Medulla oblongata (tissue), 1 donor: Measurements from ENCODE around the gene ITFG1.
"Not testable (repeated sequence)": the region's sequence is repeated elsewhere in the genome, so short reads cannot be mapped to it uniquely, and the experiment has no call there.

Experiments used
- DNase-seq: peaks from one replicate; pipeline ENCODE4 v3.0.0-alpha.2; 2015; ENCODE audit errors: extremely low spot score

ITFG1 gene

DNA sequence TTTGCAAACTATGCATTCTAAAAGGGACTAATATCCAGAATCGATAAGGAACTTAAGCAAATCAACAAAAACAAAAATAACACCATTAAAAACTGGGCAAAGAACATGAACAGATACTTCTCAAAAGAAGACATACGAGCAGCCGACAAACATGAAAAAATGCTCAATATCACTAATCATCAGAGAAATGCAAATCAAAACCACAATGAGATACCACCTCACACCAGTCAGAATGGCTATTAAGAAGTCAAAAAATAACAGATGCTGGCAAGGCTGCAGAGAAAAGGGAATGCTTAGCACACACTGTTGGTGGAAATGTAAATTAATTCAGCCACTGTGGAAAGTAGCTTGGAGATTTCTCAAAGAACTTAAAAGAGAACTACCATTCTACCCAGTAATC is 130.3 kb downstream of the ITFG1 start:
- not testable (repeated sequence) for DNase-seq

DNA sequence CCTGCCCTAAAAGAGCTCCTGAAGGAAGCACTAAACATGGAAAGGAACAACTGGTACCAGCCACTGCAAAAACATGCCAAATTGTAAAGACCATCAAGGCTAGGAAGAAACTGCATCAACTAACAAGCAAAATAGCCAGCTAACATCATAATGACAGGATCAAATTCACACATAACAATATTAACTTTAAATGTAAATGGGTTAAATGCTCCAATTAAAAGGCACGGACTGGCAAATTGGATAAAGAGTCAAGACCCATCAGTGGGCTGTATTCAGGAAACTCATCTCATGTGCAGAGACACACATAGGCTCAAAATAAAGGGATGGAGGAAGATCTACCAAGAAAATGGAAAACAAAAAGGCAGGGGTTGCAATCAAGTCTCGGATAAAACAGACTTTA is 136.6 kb downstream of the ITFG1 start:
- not testable (repeated sequence) for DNase-seq

DNA sequence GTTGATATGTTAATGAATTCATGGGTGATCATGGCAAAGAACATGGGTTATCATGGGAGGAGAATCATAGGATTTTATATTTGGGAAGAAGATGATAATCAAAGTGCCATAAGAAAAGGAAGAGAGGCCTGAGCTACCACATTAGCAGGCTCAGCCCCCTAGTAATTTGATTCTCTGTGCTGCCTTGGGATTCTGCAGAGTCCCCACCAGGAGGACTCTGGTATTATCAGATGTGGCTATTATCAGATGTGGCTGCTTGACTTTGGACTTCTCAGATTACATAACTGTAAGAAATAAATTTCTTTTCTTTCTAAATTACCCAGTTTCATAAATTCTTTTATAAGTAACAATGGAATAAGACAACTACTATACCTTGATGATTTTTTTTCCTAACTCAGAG is 137.6 kb downstream of the ITFG1 start:
- DNase-seq, result no peak

DNA sequence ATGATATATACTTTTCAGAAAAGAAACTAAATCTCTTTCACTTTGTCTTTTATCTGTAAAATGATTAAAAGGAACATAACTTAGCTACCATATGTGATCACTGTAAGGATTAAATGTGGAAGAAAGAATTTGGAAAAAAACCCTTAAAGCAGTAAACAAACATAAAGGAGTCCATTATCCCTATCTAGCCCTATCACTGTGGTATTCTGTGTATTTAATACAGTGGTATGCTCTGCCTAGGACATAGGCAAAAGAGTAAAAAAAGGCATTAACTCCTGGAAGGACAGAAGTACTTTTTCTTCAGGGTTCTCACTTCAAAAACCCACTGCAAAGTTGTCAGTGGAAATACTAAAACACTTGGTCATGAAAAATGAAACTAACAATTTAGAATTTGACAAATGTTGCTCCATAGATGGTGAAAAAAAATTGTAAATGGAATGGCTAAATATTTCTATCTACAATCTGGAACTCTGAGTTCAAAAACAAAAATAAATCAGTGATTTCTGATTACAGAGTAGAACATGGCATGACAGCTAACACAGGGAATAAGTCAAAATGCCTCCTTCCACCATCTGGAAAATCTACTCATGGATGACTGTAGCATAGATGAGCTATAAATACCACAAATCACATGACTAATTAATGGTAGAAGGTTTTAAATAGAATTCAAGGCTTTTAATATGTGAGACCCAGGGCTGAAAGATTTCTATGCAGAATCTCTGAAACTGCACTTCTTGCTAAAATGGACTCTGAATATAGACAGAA is 140.1 kb downstream of the ITFG1 start:
- no peak for DNase-seq

DNA sequence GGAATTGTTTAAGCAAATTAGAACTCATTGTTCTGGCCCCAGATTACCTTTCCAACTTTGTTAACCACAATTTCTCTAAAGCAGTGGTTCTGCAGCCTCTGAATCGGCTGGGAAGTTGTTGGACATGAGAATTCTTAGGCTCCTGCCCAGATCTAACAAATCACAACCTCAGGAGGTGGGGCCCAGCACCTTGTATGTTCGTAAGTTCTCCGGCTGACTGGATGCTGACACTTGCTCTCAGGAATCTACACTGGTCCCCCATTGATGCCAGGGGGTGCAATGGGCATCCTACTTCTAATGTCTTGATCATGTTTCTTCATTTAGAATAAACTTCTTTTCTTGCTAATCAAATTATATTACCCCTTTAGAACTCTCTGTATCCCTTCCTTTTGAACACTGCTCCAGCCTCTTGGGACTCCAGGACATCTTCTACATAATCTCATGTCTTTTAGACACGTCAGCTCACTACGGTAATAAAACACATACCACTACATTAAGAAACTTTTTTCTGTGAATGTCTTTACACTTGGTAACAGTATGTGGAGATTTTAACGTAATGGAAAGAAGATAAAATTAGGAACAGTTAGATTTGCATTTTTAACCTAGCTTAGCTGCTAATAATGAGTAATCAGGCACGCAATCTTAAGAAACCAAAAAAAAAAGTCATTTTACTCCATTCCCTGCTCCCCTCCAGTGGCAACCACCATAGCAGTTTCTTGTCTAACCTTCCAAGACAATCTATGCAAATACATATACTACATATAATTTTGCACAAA is 143.2 kb downstream of the ITFG1 start:
- DNase-seq, result no peak

DNA sequence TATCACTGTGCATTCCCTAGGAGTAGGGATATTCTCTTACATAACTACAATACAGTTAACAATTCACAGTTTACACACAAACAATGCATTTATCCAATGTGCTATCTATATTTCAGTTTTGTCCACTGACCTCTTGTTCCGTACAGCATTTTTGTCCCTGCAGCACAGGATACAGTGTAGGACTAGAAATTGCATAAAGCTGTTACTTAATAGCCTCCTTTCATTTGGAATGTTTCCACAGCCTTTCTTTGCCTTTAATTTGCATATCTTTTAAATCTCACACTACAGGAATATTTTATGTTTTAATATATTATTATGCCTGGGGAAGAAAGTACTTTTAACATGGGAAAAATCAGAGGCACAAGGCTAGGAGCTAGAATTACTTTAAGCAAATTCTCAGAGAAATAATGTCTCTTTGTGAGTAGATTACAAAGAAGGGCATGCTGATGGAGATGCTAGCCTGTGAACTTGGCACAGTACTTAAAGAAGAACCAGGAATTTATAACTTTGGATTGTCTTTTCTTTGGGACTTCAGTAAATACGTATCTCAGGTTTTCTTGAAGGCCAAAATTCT is 144.3 kb downstream of the ITFG1 start:
- peak; percentile 39 for DNase-seq

DNA sequence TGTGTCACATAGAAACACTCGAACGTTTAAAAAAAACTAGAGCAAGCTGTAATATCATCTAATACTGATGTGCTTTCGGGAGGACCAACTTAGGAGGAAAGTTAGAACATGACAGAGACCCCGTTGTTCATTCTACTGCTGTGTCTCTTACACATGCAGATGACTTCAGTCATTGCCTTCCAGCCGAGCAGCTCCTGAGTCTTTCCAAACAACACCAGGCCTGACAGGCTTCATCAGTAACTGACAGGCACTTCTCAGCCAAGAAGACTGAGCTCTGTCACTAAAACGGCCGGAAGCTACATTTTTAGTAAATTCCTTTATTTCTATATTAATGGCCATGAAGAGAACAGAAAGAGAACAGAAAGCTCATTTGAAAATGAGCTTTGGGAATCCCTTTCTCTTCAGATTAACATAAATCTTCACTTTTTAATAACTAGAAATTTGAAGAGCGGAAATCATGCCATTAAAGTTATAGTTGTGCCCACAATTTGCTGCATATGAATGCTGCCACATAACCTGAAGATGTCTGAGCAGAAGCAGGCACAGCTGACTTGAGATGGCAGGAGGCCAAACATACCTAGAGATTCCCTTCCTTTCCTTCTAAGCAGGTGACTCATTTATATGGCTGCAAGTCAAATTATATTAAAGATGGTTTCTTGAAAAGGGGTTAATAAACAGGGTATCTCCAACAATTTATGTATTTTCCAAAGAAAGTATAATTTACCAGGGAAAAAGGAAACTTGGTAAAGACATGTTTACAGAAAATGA is 148.9 kb downstream of the ITFG1 start:
- DNase-seq, result peak; percentile 73

DNA sequence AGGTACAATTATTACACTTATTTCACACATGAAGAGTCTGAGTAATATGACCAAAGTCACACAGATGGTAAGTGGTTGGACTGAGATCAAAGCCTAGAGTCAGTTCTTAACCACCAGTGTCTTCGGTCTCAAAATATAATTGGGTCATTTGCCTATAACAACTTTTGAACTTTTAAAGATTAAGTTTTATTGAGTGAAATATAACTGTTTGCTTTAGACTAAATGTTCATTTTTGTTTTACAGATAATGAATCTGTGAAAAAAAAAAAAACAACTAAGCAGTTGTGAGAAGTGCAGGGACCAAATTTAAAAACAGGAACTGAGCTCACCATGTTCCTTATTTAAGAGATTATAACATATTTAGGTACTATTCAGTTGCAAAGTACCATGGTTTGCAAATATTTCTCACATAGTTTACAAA is 150.1 kb downstream of the ITFG1 start:
- no peak for DNase-seq

DNA sequence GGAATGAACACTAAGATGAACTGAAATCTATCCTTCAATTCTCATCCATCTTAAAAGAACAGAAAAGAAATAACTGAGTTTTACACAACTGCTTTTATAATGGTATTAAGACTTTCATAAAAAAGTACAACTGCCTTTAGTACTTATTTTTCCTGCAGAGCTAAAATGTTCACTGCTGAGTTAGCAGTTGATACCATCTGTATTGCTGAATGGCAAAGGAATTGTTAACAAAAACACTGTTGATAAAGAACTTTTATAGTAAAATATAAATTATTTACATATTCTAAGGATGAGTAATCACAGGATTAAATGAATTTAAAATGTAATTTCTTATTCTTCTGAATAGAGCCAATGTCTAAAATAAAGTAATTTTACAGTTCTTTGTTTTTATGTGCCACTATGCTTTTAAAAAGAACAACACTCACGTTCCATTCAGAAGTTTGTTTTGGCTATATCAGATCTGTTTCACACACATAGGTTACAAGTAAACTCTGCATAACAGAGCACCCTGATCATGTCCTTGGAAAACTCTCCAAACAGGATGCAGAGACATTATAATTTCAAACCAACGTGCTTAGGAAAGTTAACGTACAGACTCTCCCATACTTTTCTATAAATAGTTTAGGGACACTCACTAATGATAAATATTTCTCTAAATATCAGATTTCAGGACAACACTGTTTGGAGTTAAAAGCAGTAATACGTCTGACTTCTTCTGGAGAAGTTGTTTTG is 151.1 kb downstream of the ITFG1 start:
- no peak for DNase-seq

DNA sequence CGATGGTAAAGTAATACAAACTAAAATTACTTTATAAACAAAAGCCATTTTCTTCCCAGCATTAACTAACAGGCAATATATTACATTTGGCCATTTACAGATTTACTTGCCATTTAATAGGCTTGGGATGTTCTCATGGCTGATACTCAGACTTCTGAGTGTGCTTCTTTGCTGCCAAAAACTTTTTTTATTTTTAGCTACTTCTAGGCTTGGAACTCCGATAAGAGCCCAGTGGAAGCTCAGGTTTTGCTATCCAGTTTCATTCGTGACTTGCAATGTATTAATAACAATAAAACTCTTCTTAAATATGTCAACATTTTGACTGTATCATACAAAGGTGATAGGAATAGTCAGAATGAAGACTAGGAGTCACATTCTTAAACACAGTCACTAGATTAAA is 152.3 kb downstream of the ITFG1 start:
- no peak for DNase-seq

DNA sequence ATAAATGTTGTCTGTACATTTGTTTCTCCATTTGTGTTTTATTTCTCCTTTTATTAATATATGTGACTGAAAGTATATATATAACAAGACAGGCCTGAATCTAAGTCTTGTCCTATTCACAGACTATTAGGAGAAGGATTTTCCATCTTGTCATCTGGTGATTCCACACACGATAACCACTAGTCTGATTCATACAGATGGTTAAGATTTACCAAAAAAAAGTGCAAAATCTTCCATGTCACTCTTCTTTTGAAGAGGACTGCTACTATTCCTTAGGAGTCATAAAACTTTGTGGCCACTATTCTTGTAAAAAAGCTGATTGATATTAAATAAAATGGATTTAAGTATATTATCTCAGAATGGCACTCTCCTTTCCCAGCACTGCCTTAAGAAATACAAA is 156.3 kb downstream of the ITFG1 start:
- no peak for DNase-seq

DNA sequence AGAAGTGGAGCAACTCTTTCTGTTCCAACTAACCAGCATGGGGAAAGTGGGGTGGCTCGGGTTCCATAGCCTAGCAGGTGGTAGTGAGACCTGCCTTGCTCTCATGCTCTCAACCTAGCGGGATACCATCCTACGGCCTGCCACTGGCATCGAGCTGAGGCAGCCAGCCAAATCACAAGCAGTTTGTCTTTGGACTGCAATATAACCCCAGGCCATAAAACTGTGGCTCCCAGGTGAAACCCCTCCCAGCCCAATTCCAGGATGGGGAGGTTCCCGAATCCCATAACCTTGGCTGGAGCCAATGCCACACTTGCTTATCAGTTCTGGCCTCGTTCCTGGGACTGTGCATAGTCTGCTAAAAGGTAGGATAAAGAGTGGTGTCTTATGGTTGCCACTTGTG is 161.3 kb downstream of the ITFG1 start:
- no peak for DNase-seq

DNA sequence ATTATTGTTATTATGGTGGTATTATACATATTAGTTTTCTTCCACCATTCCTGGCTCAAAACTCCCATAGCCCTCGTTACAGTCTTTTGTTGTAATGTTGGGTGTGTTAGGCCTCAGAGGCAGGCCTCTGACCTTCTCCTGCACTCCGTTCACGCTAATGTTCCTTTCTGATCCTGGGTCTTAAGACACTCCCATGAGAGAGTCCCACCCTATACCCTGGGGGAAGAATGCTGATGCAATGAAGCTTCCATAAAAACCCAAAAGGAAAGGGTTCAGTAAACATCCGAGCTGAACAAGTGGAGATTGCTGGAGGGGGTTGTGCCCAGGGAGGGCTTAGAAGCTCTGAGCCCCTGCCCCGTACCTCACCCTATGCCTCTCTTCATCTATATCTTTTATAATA is 175.9 kb downstream of the ITFG1 start:
- no peak for DNase-seq

DNA sequence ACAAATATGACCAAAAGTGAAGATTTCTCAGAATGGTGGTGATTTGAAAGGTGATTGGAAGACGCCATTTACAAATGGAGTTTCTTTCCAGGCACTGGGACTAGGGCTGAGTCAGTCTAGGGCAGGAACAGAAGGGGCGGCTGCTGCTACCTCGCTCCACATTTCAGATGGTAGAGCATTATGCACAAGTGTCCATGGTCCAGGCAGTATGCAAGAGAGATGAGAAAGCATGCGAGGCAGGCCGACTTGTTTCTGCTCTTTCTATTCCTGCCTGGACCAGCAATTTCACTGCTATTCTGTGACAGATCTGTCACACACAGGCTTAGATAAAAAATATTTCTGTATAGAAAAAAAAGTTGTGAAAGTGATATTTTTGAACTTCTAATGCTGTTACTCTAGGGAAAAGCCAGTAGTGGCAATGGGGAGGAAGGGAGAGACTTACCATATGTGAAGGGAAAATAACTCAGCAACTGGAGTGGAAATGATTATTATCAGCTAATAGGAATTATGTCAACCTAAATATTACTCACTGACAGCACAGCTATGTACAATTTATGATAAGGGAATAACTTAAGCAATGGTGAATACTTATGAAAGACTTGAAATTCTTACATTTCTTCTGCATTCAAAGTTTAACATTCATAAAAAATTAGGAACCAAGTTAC is 182.4 kb downstream of the ITFG1 start:
- no peak for DNase-seq

DNA sequence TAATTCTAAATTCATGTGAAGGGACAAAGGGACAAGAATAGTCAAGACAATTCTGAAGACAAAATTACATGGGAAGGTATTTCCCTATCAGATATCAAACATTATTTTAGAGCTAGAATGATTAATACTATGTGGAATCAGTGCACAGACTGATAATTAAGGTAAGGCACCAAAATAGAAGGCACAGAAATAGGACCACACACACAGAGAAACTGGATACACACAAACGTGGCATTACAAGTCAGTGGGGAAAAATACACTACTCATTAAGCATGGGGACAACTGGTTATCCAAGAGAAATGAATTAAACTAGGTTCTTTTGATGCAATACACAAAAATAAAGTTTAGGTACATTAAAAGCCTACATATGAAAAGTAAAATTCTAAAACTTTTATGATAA is 184.3 kb downstream of the ITFG1 start:
- no peak for DNase-seq

DNA sequence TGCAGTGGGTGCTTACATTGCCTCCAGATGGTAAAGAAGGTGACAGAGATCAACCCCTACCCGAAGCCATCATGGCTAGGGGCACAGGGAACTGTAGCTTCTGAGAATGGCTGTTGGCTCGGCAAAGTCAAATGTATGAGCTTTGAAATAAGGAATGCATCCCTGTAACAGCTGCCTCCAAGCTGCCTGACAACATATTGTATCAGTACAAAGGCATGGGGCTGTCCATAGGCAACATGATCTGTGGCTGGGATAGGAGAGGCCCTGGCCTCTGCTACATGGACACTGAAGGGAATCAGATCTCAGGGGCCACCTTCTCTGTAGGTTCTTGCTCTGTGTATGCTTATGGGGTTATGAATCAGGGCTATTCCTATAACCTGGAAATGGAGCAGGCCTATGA is 197.9 kb downstream of the ITFG1 start:
- no peak for DNase-seq

DNA sequence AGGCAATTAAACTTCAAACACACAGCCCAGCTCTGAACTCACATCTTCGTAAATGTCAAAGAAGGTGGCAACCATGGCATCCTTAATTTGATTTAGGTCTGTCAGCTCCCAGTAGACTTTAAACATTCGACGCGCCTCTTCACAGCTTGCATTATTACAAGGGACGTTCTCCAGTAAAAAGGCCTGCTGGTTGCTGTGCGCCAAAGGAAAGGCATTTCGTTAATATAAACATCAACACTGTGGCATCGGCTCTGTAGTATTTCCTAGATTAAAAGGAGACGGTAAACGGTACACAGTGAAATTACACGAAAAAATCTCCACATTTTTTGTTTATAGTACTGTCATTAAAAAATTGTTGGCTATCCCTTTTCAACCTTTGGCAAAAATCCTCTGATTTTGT is 200.4 kb downstream of the ITFG1 start:
- DNase-seq, result no peak

DNA sequence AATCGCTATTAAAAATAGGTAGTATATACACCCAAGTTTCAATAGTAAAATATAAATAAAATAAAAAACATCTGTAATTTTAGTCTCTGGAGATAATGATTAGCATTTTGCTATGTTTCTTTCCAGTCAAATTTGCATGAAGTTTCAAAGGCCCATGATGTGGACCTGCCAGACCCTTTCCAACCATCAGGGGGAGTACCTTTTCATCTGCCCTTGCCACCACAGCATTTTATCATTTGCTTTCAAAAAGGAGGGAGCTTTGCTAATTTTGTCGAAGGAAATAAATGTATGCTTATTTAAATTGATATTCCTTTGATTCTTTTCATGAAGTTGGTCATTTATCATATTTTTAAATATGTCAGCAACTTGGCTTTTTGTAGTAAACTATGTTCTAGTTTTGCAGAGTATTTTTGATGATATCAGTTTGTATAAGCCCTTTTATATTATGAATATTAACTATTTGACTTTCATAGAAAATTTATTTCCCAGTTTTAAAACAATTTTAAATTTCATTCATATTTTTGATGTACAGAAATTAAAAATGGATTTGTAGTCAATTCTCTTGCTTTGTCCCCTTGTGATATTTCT is 201.9 kb downstream of the ITFG1 start:
- DNase-seq, result peak; percentile 5

DNA sequence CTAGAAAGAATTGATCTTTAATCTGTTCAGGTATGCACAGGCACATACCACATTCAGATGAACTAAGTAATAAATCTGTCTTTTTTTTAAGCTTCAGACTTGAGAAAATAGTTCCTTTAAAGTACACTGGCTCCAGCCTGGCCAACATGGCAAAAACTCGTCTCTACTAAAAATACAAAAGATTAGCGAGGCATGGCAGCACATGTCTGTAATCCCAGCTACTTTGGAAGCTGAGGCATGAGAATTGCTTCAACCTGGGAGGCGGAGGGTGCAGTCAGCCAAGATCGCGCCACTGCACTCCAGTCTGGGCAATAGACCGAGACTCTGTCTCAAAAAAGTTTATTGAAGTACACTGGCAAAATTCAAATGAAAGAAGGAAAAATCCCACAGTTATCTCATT is 206.1 kb downstream of the ITFG1 start:
- peak; percentile 8 for DNase-seq

DNA sequence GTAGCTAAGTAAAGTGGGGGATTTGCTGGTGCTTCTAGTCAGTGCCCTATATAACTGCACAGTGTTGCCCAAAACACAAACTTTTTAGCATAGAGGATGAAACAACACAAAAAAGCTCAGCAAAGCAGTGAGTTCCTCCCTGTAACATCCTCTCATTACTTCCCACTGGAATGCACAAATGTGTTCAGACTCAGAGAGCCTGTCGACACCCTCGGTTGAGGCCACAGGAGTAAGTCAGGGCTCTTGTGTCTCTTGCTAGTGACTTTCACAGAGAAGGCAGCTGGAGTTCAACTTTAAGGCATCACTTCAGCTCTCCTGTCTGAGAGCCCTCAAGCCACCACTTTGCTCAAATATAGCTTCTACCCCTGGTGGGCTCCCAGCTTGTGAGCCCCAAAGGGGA is 209.9 kb downstream of the ITFG1 start:
- DNase-seq, result no peak

DNA sequence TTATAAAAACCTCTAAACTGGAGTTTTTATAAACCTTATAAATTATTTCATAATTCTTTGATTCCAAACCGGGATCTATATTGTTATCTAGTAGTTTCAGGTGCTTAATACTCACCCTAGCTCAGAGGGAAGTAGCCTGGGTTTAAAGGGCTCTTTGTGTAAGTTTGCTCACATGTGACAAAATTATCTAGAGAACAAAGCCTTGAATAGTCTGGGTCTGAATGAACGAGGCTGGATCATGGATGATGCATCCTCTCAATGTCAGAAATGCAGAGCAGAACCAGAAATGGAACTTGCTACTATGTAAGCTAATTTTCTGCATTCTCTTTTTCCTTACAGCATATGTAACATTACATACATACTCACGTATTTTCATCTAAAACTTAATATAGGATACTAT is 213.2 kb downstream of the ITFG1 start:
- peak; percentile 84 for DNase-seq
